ENCODE measurements around the gene NUDT16L1.

NUDT16L1 gene

GRCh38 chr16:4683255-4684057, 9.9 kb upstream of the NUDT16L1 start:
- no peak for DNase-seq

- no peak for DNase-seq
These were observed 9.2 kb upstream of the NUDT16L1 start for GRCh38 chr16:4684058-4684715.

- DNase-seq, result no peak
These were observed 8.6 kb upstream of the NUDT16L1 start for GRCh38 chr16:4684763-4685162.

- no peak for DNase-seq
These were observed 8.1 kb upstream of the NUDT16L1 start for GRCh38 chr16:4685292-4685691.

GRCh38 chr16:4685776-4686496, 7.4 kb upstream of the NUDT16L1 start:
- DNase-seq, result no peak

- DNase-seq, result no peak
These were observed 6.7 kb upstream of the NUDT16L1 start for GRCh38 chr16:4686497-4687210.

- DNase-seq, result no peak
These were observed 5.9 kb upstream of the NUDT16L1 start for GRCh38 chr16:4687416-4687815.

- no peak for DNase-seq
These were observed 5.3 kb upstream of the NUDT16L1 start for GRCh38 chr16:4687946-4688673.

- DNase-seq, result no peak
These were observed 4.7 kb upstream of the NUDT16L1 start for GRCh38 chr16:4688674-4689045.

- DNase-seq, result no peak
These were observed 4.2 kb upstream of the NUDT16L1 start for GRCh38 chr16:4689091-4689671.

GRCh38 chr16:4689864-4690704, 3.3 kb upstream of the NUDT16L1 start:
- no peak for DNase-seq

- DNase-seq, result no peak
These were observed 2.3 kb upstream of the NUDT16L1 start for GRCh38 chr16:4690946-4691665.

- DNase-seq, result no peak
These were observed 1.5 kb upstream of the NUDT16L1 start for GRCh38 chr16:4691666-4692412.

GRCh38 chr16:4692460-4693295, 684 bp upstream of the NUDT16L1 start:
- DNase-seq, result peak; percentile 18

- DNase-seq, result peak; percentile 53
These were observed 737 bp downstream of the NUDT16L1 start for GRCh38 chr16:4693956-4694641.

GRCh38 chr16:4694642-4695451, 1.5 kb downstream of the NUDT16L1 start:
- DNase-seq, result no peak

All from activated CD4-positive, alpha-beta T cell treated with anti-CD3 and anti-CD28 coated beads, Interleukin-2, Interleukin-6, amounts not matched to agents 100 ng/mL and 50 ng/mL, durations not matched to agents 16 hours and 8 hours (primary cell).